Kidney epithelial cell (primary cell): ENCODE measurements around the gene MCTP1. TPM values are rescaled to one million over a fixed set of nuclear protein-coding genes. Genes with fewer than 3 reads are reported as not detected.

ENCODE experiments used
- DNase-seq: peaks from one replicate; pipeline ENCODE4 v3.0.0-alpha.2; 2010; ENCODE audit warnings: low read depth
- H3K27me3 ChIP-seq: 2 replicates; pipeline ENCODE4 v1.6.0; 2011; ENCODE audit warnings: low read length; ENCODE audit not compliant: control insufficient read depth, insufficient read depth
- H3K36me3 ChIP-seq: 2 replicates; pipeline ENCODE4 v1.5.1; 2011; ENCODE audit warnings: low read length; ENCODE audit not compliant: control insufficient read depth, insufficient read depth
- H3K4me3 ChIP-seq: 2 replicates; pipeline ENCODE4 v1.5.1; 2011; ENCODE audit warnings: low read depth, mild to moderate bottlenecking, control low read depth, low read length
- CTCF ChIP-seq: IDR thresholded peaks from 2 replicates; pipeline ENCODE4 v1.5.1; 2011; ENCODE audit warnings: mild to moderate bottlenecking, moderate library complexity, low read length, control low read depth, inconsistent platforms; ENCODE audit not compliant: insufficient read depth, poor library complexity, severe bottlenecking
- total RNA-seq: library from RNA; depleted of rRNA; stranded (reverse); fragments of >200 nt; gene quantifications from 2 replicates; pipeline ENCODE4 v1.2.3, GENCODE V29; 2015

Gene MCTP1
- total RNA-seq, 1 donor from 2014 or later = 12.9 TPM

- Histone ChIP-seq H3K4me3 (no peak overlapping the region), H3K36me3 (no peaks in the 10 kb centered on the region), H3K27me3 (no peaks in the 10 kb centered on the region)
- no peak for DNase-seq
- TF ChIP-seq CTCF = no peak
These were observed 509.8 kb downstream of the MCTP1 start for GRCh38 chr5:94775088-94775487.

GRCh38 chr5:94771742-94772141, 513.2 kb downstream of the MCTP1 start:
- TF ChIP-seq CTCF = no peak
- DNase-seq = no peak
- H3K27me3 ChIP-seq = no peaks in the 10 kb centered on the region

GRCh38 chr5:94769996-94770395, 514.9 kb downstream of the MCTP1 start:
- H3K4me3 ChIP-seq = no peak overlapping the region
- H3K27me3 ChIP-seq = no peaks in the 10 kb centered on the region
- H3K36me3 ChIP-seq = no peaks in the 10 kb centered on the region
- TF ChIP-seq CTCF = no peak
- DNase-seq = no peak

More at GRCh38 chr5:94771742-94772141, 513.2 kb downstream of the MCTP1 start:
- Histone ChIP-seq H3K36me3 (no peaks in the 10 kb centered on the region), H3K4me3 (no peak overlapping the region)

- no peaks in the 10 kb centered on the region for H3K36me3 ChIP-seq
- no peak for DNase-seq
- no peak for TF ChIP-seq CTCF
These were observed 523.1 kb downstream of the MCTP1 start for GRCh38 chr5:94761786-94762185.

GRCh38 chr5:94761055-94761454, 523.8 kb downstream of the MCTP1 start:
- no peaks in the 10 kb centered on the region for H3K36me3 ChIP-seq
- no peak overlapping the region for H3K4me3 ChIP-seq
- no peak for DNase-seq
- no peaks in the 10 kb centered on the region for H3K27me3 ChIP-seq
- TF ChIP-seq CTCF = no peak

More at GRCh38 chr5:94761786-94762185, 523.1 kb downstream of the MCTP1 start:
- Histone ChIP-seq H3K4me3 (no peak overlapping the region), H3K27me3 (no peaks in the 10 kb centered on the region)

- no peaks in the 10 kb centered on the region for H3K27me3 ChIP-seq
- DNase-seq = no peak
- H3K36me3 ChIP-seq = peaks cover 2% of the 10 kb centered on the region
These were observed 524.9 kb downstream of the MCTP1 start for GRCh38 chr5:94759961-94760360.

More at GRCh38 chr5:94759961-94760360, 524.9 kb downstream of the MCTP1 start:
- TF ChIP-seq CTCF = no peak
- H3K4me3 ChIP-seq = no peak overlapping the region
